ENCODE results near the gene NECAB3. TPM values are rescaled to one million over a fixed set of nuclear protein-coding genes. Genes with fewer than 3 reads are reported as not detected.
"Not testable (repeated sequence)": the region's sequence is repeated elsewhere in the genome, so short reads cannot be mapped to it uniquely, and the experiment has no call there.

NECAB3 gene
- total and polyA plus RNA-seq, 4 donors, result 27.5 to 42.7 (median 33.6) TPM

- WGBS (ENCODE audit: insufficient coverage), result 88% methylated on average over 10 of the region's 16 CpGs
- no peak overlapping the region for H3K27ac ChIP-seq (ENCODE audit: low read depth, low read length)
- no peak for DNase-seq (ENCODE audit: low read depth in 4 of 6, low spot score in 6 of 6)
- no peaks in the 10 kb centered on the region for H3K4me1 ChIP-seq (ENCODE audit: control insufficient read depth, insufficient read depth, low read length)
- no peak overlapping the region for H3K4me3 ChIP-seq (ENCODE audit: low read depth, low read length)
- H3K9me3 ChIP-seq (ENCODE audit: control insufficient read depth, insufficient read depth, low read length), result no peaks in the 10 kb centered on the region
- no peaks in the 10 kb centered on the region for H3K27me3 ChIP-seq (ENCODE audit: control insufficient read depth, insufficient read depth, low read length)
- peaks cover 63% of the 10 kb centered on the region for H3K36me3 ChIP-seq (ENCODE audit: control insufficient read depth, insufficient read depth, low read length)
Observed at GRCh38 chr20:33709905-33710541, 35.8 kb upstream of the NECAB3 start.

GRCh38 chr20:33709398-33709797, 35.2 kb upstream of the NECAB3 start:
- no peaks in the 10 kb centered on the region for H3K27me3 ChIP-seq (ENCODE audit: control insufficient read depth, insufficient read depth, low read length)
- H3K4me1 ChIP-seq (ENCODE audit: control insufficient read depth, insufficient read depth, low read length), result no peaks in the 10 kb centered on the region
- H3K4me3 ChIP-seq (ENCODE audit: low read depth, low read length), result no peak overlapping the region
- H3K36me3 ChIP-seq (ENCODE audit: control insufficient read depth, insufficient read depth, low read length), result peaks cover 59% of the 10 kb centered on the region
- H3K27ac ChIP-seq (ENCODE audit: low read depth, low read length), result no peak overlapping the region
- no CpG with 5 or more reads among the region's 2 CpGs for WGBS (ENCODE audit: insufficient coverage)
- H3K9me3 ChIP-seq (ENCODE audit: control insufficient read depth, insufficient read depth, low read length), result no peaks in the 10 kb centered on the region
- no peak for DNase-seq (ENCODE audit: low read depth in 4 of 6, low spot score in 6 of 6)

DNA sequence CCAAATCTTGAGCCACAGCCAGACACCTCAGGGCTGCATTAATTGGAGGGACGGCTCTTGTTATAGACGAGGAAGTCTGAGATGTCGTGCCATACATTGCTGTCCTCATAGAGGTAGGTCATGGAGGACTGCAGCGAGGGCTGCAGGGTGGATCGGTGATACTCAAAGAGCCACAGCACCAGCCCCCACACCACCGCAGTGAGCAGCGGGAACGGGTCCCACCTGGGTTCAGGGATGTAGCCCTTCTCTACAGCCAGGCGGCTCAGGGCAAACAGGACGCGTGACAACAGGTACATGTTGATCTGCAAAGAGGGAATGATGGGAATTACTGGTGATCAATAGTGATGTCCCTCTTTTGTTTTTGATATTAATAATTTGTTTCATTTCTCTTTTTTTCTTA, 33.4 kb upstream of the NECAB3 start:
- Histone ChIP-seq H3K27ac (ENCODE audit: low read depth, low read length) (no peak overlapping the region), H3K4me3 (ENCODE audit: low read depth, low read length) (no peak overlapping the region), H3K27me3 (ENCODE audit: control insufficient read depth, insufficient read depth, low read length) (no peaks in the 10 kb centered on the region), H3K4me1 (ENCODE audit: control insufficient read depth, insufficient read depth, low read length) (peaks cover 8% of the 10 kb centered on the region), H3K9me3 (ENCODE audit: control insufficient read depth, insufficient read depth, low read length) (no peaks in the 10 kb centered on the region), H3K36me3 (ENCODE audit: control insufficient read depth, insufficient read depth, low read length) (peaks cover 44% of the 10 kb centered on the region)
- WGBS (ENCODE audit: insufficient coverage), result 75% methylated on average over 3 of the region's 11 CpGs
- DNase-seq (ENCODE audit: low read depth in 4 of 6, low spot score in 6 of 6), result no peak

DNA sequence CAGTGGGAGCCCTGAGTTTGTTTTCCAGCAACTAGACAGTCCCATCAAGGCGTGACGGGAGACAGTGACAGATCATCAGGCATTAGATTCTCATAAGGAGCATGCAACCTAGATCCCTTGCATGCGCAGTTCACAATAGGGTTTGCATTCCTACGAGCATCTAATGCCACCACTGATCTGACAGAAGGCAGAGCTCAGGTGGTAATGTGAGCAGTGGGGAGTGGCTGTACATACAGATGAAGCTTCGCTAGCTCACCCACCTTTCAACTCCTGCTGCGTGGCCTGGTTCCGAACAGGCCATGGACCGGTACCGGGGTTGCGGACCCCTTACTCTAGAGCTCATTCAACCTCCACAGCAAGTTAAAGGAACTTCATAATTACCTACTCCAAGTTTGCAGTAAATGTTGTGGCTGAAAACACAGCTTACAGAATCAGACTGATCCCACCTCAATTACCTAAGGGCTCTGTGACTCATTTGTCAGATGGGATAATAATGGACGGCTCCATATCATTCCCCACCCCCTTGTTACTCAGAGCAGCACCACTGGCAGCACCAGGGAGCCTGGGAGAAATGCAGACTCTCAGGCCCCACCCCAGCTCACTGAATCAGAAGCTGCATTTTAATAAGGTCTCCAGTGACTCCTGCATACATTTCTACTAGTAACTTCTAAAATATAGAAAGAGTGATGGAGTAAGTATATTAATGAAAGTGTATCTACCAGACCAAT, 30.1 kb upstream of the NECAB3 start:
- peaks cover 13% of the 10 kb centered on the region for H3K36me3 ChIP-seq (ENCODE audit: control insufficient read depth, insufficient read depth, low read length)
- WGBS (ENCODE audit: insufficient coverage), result 91% methylated on average over 8 of the region's 11 CpGs
- no peak for DNase-seq (ENCODE audit: low read depth in 4 of 6, low spot score in 6 of 6)

DNA sequence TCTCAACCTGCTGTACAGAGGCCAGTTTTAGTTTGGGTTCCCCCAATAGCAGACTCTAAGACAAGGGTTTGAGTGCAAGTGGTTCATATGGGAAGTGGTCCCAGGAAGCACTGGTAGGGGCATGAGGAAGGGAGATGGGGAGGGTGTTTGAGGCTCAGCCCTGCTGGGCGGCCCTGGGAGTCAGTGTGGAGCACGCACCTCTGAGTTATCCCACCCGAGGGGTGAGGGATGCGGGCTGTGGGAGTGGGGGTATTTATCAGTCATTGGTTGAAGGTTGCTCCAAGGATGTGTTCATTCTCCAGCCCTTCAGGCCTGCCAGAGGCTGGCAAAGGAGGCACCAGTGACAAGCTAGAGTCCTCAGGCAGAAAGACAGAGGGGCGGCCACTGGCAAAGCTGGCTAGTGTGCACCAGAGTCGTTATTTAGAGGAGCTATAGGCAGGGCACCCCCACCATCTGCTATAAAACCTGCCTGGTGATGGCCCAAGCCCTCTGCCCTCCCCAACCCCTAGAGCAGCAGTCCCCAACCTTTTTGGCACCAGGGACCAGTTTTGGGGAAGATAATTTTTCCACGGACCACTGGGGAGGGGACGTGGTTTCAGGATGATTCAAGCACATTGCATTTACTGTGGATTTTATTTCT, 29.4 kb upstream of the NECAB3 start:
- WGBS (ENCODE audit: insufficient coverage), result 88% methylated on average over 5 of the region's 8 CpGs
- no peak overlapping the region for H3K27ac ChIP-seq (ENCODE audit: low read depth, low read length)
- no peaks in the 10 kb centered on the region for H3K27me3 ChIP-seq (ENCODE audit: control insufficient read depth, insufficient read depth, low read length)
- H3K4me3 ChIP-seq (ENCODE audit: low read depth, low read length), result no peak overlapping the region
- peaks cover 8% of the 10 kb centered on the region for H3K4me1 ChIP-seq (ENCODE audit: control insufficient read depth, insufficient read depth, low read length)
- no peak for DNase-seq (ENCODE audit: low read depth in 4 of 6, low spot score in 6 of 6)
- H3K36me3 ChIP-seq (ENCODE audit: control insufficient read depth, insufficient read depth, low read length), result peaks cover 13% of the 10 kb centered on the region
- no peaks in the 10 kb centered on the region for H3K9me3 ChIP-seq (ENCODE audit: control insufficient read depth, insufficient read depth, low read length)

More for the DNA sequence above, 30.1 kb upstream of the NECAB3 start:
- no peak overlapping the region for H3K4me3 ChIP-seq (ENCODE audit: low read depth, low read length)
- H3K27me3 ChIP-seq (ENCODE audit: control insufficient read depth, insufficient read depth, low read length), result no peaks in the 10 kb centered on the region
- peaks cover 8% of the 10 kb centered on the region for H3K4me1 ChIP-seq (ENCODE audit: control insufficient read depth, insufficient read depth, low read length)
- no peak overlapping the region for H3K27ac ChIP-seq (ENCODE audit: low read depth, low read length)
- H3K9me3 ChIP-seq (ENCODE audit: control insufficient read depth, insufficient read depth, low read length), result no peaks in the 10 kb centered on the region

DNA sequence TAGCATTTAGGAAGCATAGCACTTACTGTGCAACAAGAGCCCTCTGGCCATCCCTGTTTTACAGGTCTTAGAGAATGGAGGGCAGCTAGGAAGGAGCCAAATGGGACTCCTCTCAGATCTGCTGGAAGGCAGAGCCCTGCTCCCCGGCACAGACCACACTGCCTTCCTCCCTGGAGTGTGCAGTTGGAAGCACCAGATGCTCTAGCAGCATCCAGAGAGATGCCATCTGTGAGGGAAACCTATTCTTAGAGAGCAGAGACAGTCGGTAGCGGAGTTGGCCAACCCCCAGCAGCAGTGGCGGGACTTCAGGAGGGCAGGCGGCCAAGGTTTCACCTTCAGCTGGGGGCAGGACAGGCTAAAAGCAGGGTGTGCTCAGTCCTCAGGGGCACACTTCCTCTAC, 28.6 kb upstream of the NECAB3 start:
- no peaks in the 10 kb centered on the region for H3K9me3 ChIP-seq (ENCODE audit: control insufficient read depth, insufficient read depth, low read length)
- WGBS (ENCODE audit: insufficient coverage), result 31% methylated on average over 5 of the region's 5 CpGs
- peaks cover 13% of the 10 kb centered on the region for H3K36me3 ChIP-seq (ENCODE audit: control insufficient read depth, insufficient read depth, low read length)
- no peaks in the 10 kb centered on the region for H3K27me3 ChIP-seq (ENCODE audit: control insufficient read depth, insufficient read depth, low read length)
- peak in 4 of 6 donors; percentile 17 to 95 (median 60) for DNase-seq (ENCODE audit: low read depth in 4 of 6, low spot score in 6 of 6)
- H3K4me1 ChIP-seq (ENCODE audit: control insufficient read depth, insufficient read depth, low read length), result peaks cover 8% of the 10 kb centered on the region
- H3K4me3 ChIP-seq (ENCODE audit: low read depth, low read length), result no peak overlapping the region
- no peak overlapping the region for H3K27ac ChIP-seq (ENCODE audit: low read depth, low read length)

DNA sequence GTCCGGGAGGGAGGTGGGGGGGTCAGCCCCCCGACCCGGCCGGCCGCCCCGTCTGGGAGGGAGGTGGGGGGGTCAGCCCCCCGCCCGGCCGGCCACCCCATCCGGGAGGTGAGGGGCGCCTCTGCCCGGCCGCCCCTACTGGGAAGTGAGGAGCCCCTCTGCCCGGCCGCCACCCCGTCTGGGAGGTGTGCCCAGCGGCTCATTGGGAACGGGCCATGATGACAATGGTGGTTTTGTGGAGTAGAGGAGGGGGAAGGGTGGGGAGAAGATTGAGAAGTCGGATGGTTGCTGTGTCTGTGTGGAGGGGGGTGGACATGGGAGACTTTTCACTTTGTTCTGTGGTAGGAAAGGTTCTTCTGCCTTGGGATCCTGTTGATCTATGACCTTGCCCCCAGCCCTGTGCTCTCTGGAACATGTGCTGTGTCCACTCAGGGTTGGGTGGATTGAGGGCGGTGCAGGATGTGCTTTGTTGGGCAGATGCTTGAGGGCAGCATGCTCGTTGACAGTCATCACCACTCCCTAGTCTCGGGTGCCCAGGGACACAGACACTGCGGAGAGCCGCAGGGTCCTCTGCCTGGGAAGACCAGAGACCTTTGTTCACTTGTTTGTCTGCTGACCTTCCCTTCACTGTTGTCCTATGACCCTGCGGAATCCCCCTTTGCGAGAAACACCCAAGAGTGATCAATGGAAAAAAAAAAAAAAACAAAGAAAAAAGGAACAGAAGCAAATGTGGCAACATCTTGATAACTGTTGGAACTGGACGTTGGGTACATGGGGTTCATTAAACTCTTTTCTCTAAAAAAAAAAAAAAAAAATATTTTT, 27.6 kb upstream of the NECAB3 start:
- Histone ChIP-seq H3K27me3 (ENCODE audit: control insufficient read depth, insufficient read depth, low read length) (no peaks in the 10 kb centered on the region), H3K36me3 (ENCODE audit: control insufficient read depth, insufficient read depth, low read length) (peaks cover 2% of the 10 kb centered on the region), H3K27ac (ENCODE audit: low read depth, low read length) (no peak overlapping the region), H3K4me1 (ENCODE audit: control insufficient read depth, insufficient read depth, low read length) (peaks cover 8% of the 10 kb centered on the region), H3K9me3 (ENCODE audit: control insufficient read depth, insufficient read depth, low read length) (no peaks in the 10 kb centered on the region), H3K4me3 (ENCODE audit: low read depth, low read length) (no peak overlapping the region)
- WGBS (ENCODE audit: insufficient coverage), result 94% methylated on average over 10 of the region's 27 CpGs
- no peak for DNase-seq (ENCODE audit: low read depth in 4 of 6, low spot score in 6 of 6)

- DNase-seq (ENCODE audit: low read depth in 4 of 6, low spot score in 6 of 6); H3K4me3 ChIP-seq (ENCODE audit: low read depth, low read length); H3K27ac ChIP-seq (ENCODE audit: low read depth, low read length); H3K27me3 ChIP-seq (ENCODE audit: control insufficient read depth, insufficient read depth, low read length); H3K36me3 ChIP-seq (ENCODE audit: control insufficient read depth, insufficient read depth, low read length); H3K9me3 ChIP-seq (ENCODE audit: control insufficient read depth, insufficient read depth, low read length); H3K4me1 ChIP-seq (ENCODE audit: control insufficient read depth, insufficient read depth, low read length): not testable (repeated sequence)
- 97% methylated on average over 35 of the region's 45 CpGs for WGBS (ENCODE audit: insufficient coverage)
Observed at GRCh38 chr20:33700696-33701441, 26.6 kb upstream of the NECAB3 start.

GRCh38 chr20:33698966-33699365, 24.7 kb upstream of the NECAB3 start:
- 90% methylated on average over 2 of the region's 27 CpGs for WGBS (ENCODE audit: insufficient coverage)
- not testable (repeated sequence) for H3K9me3 ChIP-seq (ENCODE audit: control insufficient read depth, insufficient read depth, low read length); H3K4me3 ChIP-seq (ENCODE audit: low read depth, low read length); H3K36me3 ChIP-seq (ENCODE audit: control insufficient read depth, insufficient read depth, low read length); H3K27me3 ChIP-seq (ENCODE audit: control insufficient read depth, insufficient read depth, low read length); H3K27ac ChIP-seq (ENCODE audit: low read depth, low read length); DNase-seq (ENCODE audit: low read depth in 4 of 6, low spot score in 6 of 6)
- H3K4me1 ChIP-seq (ENCODE audit: control insufficient read depth, insufficient read depth, low read length), result peaks cover 18% of the 10 kb centered on the region

All from spinal cord (tissue), 10 donors.